Activated CD4-positive, alpha-beta memory T cell treated with anti-CD3 and anti-CD28 coated beads for 36 hours (primary cell): ENCODE data around the gene PLEKHM3. TPM values are rescaled to one million over a fixed set of nuclear protein-coding genes. Genes with fewer than 3 reads are reported as not detected.

ENCODE experiments used
- CTCF ChIA-PET: fragments of 350-600 bp; sonication (Branson Sonifier 250); formaldehyde crosslinking; loops from one replicate; lab custom pipeline; 2021; ENCODE audit warnings: antibody characterized with exemption, inconsistent platforms; lab: Charles Lee
- POLR2A ChIA-PET: fragments of 350-600 bp; sonication (Branson Sonifier 250); formaldehyde crosslinking; loops from one replicate; lab custom pipeline; 2021; ENCODE audit warnings: antibody characterized with exemption; lab: Charles Lee
- DNase-seq: peaks from one replicate; pipeline ENCODE4 v3.0.0-alpha.2; 2020
- H3K27ac Mint-ChIP-seq: one replicate; pipeline ENCODE4 v1.8.0; 2021; ENCODE audit warnings: mixed read lengths
- H3K27me3 Mint-ChIP-seq: one replicate; pipeline ENCODE4 v1.8.0; 2021; ENCODE audit warnings: mixed read lengths
- H3K36me3 Mint-ChIP-seq: one replicate; pipeline ENCODE4 v1.8.0; 2021; ENCODE audit warnings: mixed read lengths
- H3K4me1 Mint-ChIP-seq: one replicate; pipeline ENCODE4 v1.8.0; 2021; ENCODE audit warnings: low read depth, mixed read lengths
- H3K4me3 Mint-ChIP-seq: one replicate; pipeline ENCODE4 v1.8.0; 2021; ENCODE audit warnings: mild to moderate bottlenecking, mixed read lengths
- H3K9me3 Mint-ChIP-seq: one replicate; pipeline ENCODE4 v1.8.0; 2021; ENCODE audit warnings: mixed read lengths
- intact Hi-C: fragments of 100-400 bp; cut with micrococcal nuclease; formaldehyde crosslinking; loops from one replicate; pipeline ENCODE4 v1.15.1; 2023
- total RNA-seq, 2 experiments: library from RNA; stranded (reverse); gene quantifications; one replicate each; pipeline ENCODE4 v1.2.3, GENCODE V29; 2021

PLEKHM3 gene
- total RNA-seq, 2 experiments from 2014 or later, result 4.5 to 5.5 TPM

GRCh38 chr2:207891086-207891844, 134.1 kb downstream of the PLEKHM3 start:
- Mint-ChIP-seq H3K36me3 (no peaks in the 10 kb centered on the region), H3K27me3 (no peaks in the 10 kb centered on the region), H3K4me1 (no peaks in the 10 kb centered on the region), H3K9me3 (no peaks in the 10 kb centered on the region), H3K27ac (no peak overlapping the region), H3K4me3 (no peak overlapping the region)
- intact Hi-C loops, result no loop called here
- CTCF ChIA-PET, result no interaction called here
- DNase-seq, result no peak
- POLR2A ChIA-PET, result no interaction called here

GRCh38 chr2:207887500-207887899, 137.8 kb downstream of the PLEKHM3 start:
- DNase-seq, result no peak
- POLR2A ChIA-PET, result no interaction called here
- Mint-ChIP-seq H3K27ac (no peak overlapping the region), H3K4me1 (no peaks in the 10 kb centered on the region), H3K9me3 (no peaks in the 10 kb centered on the region), H3K27me3 (no peaks in the 10 kb centered on the region), H3K36me3 (peaks cover 1% of the 10 kb centered on the region), H3K4me3 (no peak overlapping the region)
- intact Hi-C loops, result no loop called here
- CTCF ChIA-PET, result no interaction called here

GRCh38 chr2:207885010-207885409, 140.3 kb downstream of the PLEKHM3 start:
- ChIA-PET POLR2A (no interaction called here), CTCF (no interaction called here)
- H3K9me3 Mint-ChIP-seq, result no peaks in the 10 kb centered on the region

GRCh38 chr2:207884127-207884526, 141.2 kb downstream of the PLEKHM3 start:
- intact Hi-C loops, result no loop called here

More at GRCh38 chr2:207885010-207885409, 140.3 kb downstream of the PLEKHM3 start:
- Mint-ChIP-seq H3K36me3 (peaks cover 2% of the 10 kb centered on the region), H3K4me3 (no peak overlapping the region), H3K27me3 (no peaks in the 10 kb centered on the region), H3K27ac (no peak overlapping the region), H3K4me1 (no peaks in the 10 kb centered on the region)
- intact Hi-C loops, result no loop called here
- DNase-seq, result no peak

GRCh38 chr2:207883002-207883780, 142.1 kb downstream of the PLEKHM3 start:
- Mint-ChIP-seq H3K4me1 (no peaks in the 10 kb centered on the region), H3K27me3 (no peaks in the 10 kb centered on the region), H3K27ac (no peak overlapping the region), H3K4me3 (no peak overlapping the region), H3K9me3 (no peaks in the 10 kb centered on the region), H3K36me3 (peaks cover 2% of the 10 kb centered on the region)
- ChIA-PET POLR2A (no interaction called here), CTCF (no interaction called here)
- no peak for DNase-seq
- intact Hi-C loops, result no loop called here

More at GRCh38 chr2:207884127-207884526, 141.2 kb downstream of the PLEKHM3 start:
- no peak for DNase-seq
- ChIA-PET CTCF (no interaction called here), POLR2A (no interaction called here)
- Mint-ChIP-seq H3K4me1 (no peaks in the 10 kb centered on the region), H3K36me3 (peaks cover 2% of the 10 kb centered on the region), H3K27ac (no peak overlapping the region), H3K4me3 (no peak overlapping the region), H3K9me3 (no peaks in the 10 kb centered on the region), H3K27me3 (no peaks in the 10 kb centered on the region)

GRCh38 chr2:207881902-207882301, 143.4 kb downstream of the PLEKHM3 start:
- Mint-ChIP-seq H3K9me3 (no peaks in the 10 kb centered on the region), H3K27ac (no peak overlapping the region), H3K4me3 (no peak overlapping the region), H3K36me3 (peaks cover 2% of the 10 kb centered on the region), H3K27me3 (no peaks in the 10 kb centered on the region), H3K4me1 (no peaks in the 10 kb centered on the region)
- intact Hi-C loops, result no loop called here
- no peak for DNase-seq
- ChIA-PET CTCF (no interaction called here), POLR2A (no interaction called here)

- Mint-ChIP-seq H3K9me3 (no peaks in the 10 kb centered on the region), H3K4me3 (no peak overlapping the region), H3K4me1 (no peaks in the 10 kb centered on the region), H3K27me3 (no peaks in the 10 kb centered on the region), H3K27ac (no peak overlapping the region), H3K36me3 (peaks cover 2% of the 10 kb centered on the region)
- CTCF ChIA-PET, result no interaction called here
- POLR2A ChIA-PET, result no interaction called here
- DNase-seq, result no peak
- intact Hi-C loops, result no loop called here
Measured at GRCh38 chr2:207879536-207879935, 145.8 kb downstream of the PLEKHM3 start.

GRCh38 chr2:207876842-207877535, 148.3 kb downstream of the PLEKHM3 start:
- DNase-seq, result no peak
- no peak overlapping the region for H3K4me3 Mint-ChIP-seq
- H3K36me3 Mint-ChIP-seq, result no peaks in the 10 kb centered on the region

GRCh38 chr2:207875473-207876212, 149.7 kb downstream of the PLEKHM3 start:
- CTCF ChIA-PET, result interaction anchor here (0.6 kb wide), 1 partner anchor 115 kb away, joined by 3 read pairs; no protein-coding TSS in a partner anchor
- Mint-ChIP-seq H3K4me1 (no peaks in the 10 kb centered on the region), H3K27me3 (no peaks in the 10 kb centered on the region), H3K4me3 (no peak overlapping the region), H3K27ac (no peak overlapping the region), H3K9me3 (no peaks in the 10 kb centered on the region), H3K36me3 (no peaks in the 10 kb centered on the region)
- intact Hi-C loops, result no loop called here
- no peak for DNase-seq
- POLR2A ChIA-PET, result no interaction called here

More at GRCh38 chr2:207876842-207877535, 148.3 kb downstream of the PLEKHM3 start:
- intact Hi-C loops, result no loop called here
- H3K27me3 Mint-ChIP-seq, result no peaks in the 10 kb centered on the region
- H3K9me3 Mint-ChIP-seq, result no peaks in the 10 kb centered on the region
- CTCF ChIA-PET, result interaction anchor here (0.6 kb wide), 1 partner anchor 94 kb away, joined by 3 read pairs; no protein-coding TSS in a partner anchor
- no peak overlapping the region for H3K27ac Mint-ChIP-seq
- H3K4me1 Mint-ChIP-seq, result no peaks in the 10 kb centered on the region
- POLR2A ChIA-PET, result no interaction called here

- Mint-ChIP-seq H3K27ac (no peak overlapping the region), H3K27me3 (no peaks in the 10 kb centered on the region), H3K4me1 (peaks cover 2% of the 10 kb centered on the region), H3K9me3 (no peaks in the 10 kb centered on the region), H3K4me3 (no peak overlapping the region), H3K36me3 (no peaks in the 10 kb centered on the region)
- ChIA-PET CTCF (no interaction called here), POLR2A (no interaction called here)
- DNase-seq, result no peak
- intact Hi-C loops, result no loop called here
Measured at GRCh38 chr2:207873794-207874193, 151.5 kb downstream of the PLEKHM3 start.

- H3K27ac Mint-ChIP-seq, result no peak overlapping the region
- ChIA-PET CTCF (no interaction called here), POLR2A (no interaction called here)
- no peaks in the 10 kb centered on the region for H3K9me3 Mint-ChIP-seq
- peaks cover 2% of the 10 kb centered on the region for H3K4me1 Mint-ChIP-seq
- intact Hi-C loops, result no loop called here
- H3K36me3 Mint-ChIP-seq, result no peaks in the 10 kb centered on the region
- no peak for DNase-seq
- no peak overlapping the region for H3K4me3 Mint-ChIP-seq
- H3K27me3 Mint-ChIP-seq, result no peaks in the 10 kb centered on the region
Measured at GRCh38 chr2:207871911-207872310, 153.4 kb downstream of the PLEKHM3 start.
